ENCODE measurements around the gene SLC6A5. TPM values are rescaled to one million over a fixed set of nuclear protein-coding genes. Genes with fewer than 3 reads are reported as not detected.
A peak's percentile ranks its signal among the peaks of the same experiment; 100 is the strongest.

Gene SLC6A5
- total RNA-seq, 1 experiment from 2014 or later, result not detected

DNA sequence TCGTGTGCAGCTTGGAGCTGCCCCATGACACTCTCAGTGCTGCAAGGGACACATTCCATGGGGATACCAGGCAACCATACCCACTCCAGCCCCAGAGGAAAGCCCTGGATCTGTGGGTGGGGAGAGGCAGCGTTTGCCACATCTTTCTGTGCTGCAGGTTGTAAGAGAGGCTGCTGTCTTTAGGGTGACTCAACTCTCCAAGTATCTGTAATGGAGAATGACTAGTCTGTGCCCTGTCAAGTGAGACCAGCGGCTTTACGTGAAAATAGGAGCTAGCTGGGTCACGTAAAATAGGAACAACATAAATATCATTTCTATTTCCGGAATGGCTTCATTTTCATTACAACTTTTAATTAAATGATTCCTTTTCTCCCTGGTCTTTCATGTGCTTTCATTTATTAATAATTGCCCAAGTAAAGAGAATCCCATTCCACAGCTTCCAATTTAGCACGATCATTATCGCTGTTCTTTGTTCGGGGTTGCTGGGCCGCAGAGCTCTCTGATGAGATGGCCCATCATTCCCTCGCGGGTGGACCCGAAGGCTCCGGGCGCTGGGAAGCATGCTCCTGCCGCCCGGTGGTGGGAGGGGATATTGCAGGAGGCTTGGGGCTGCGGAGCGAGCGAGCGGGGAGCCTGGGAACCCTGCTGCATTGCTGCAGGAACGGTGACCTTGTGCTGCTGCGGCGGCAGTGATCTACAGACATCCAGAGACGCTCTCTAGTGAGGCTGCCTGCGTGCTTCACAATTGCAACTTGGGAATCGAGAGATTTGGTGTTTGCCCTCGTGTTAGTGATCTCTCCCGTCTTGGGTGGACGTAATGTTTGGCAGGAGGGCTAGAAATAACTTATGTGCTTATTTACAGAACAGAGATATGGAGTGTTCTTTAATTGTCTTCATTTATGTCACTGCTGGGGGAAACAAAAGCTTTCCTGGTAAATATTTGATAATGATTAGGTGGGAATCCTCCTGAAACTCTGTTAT, 10.6 kb downstream of the SLC6A5 start:
- no peak overlapping the region for H2BK15ac ChIP-seq (ENCODE audit: low read depth, low read length)
- Mint-ChIP-seq H3K4me3 (peak overlapping the region in 1 of 2 experiments; percentile 9; a peak in 2 of 5 replicates), H3K4me1 (peaks cover 11 to 17% of the 10 kb centered on the region in 2 experiments), H3K27ac (no peak overlapping the region), H3K36me3 (ENCODE audit: insufficient read depth in 1 of 3, low read depth in 3 of 3) (no peaks in the 10 kb centered on the region), H3K9me3 (no peaks in the 10 kb centered on the region), H3K27me3 (ENCODE audit: low read depth) (peaks cover 42% of the 10 kb centered on the region)
- no peak overlapping the region for H3K23ac ChIP-seq (ENCODE audit: insufficient read length, low read depth, low read length)
- no CpG with 5 or more reads among the region's 30 CpGs for WGBS (ENCODE audit: extremely low coverage, insufficient read length, low lambda C conversion rate)
- peaks cover 9% of the 10 kb centered on the region; the same call in 1 of the 2 replicates for H3K4me1 ChIP-seq (ENCODE audit: insufficient read depth, low read length)
- no peak overlapping the region for H4K8ac ChIP-seq (replicated peaks; ENCODE audit: insufficient read length, low read depth, low read length)
- H4K5ac ChIP-seq (ENCODE audit: insufficient read length, low read depth, low read length), result no peak overlapping the region
- H4K91ac ChIP-seq (ENCODE audit: insufficient read length, low read depth, low read length), result no peak overlapping the region
- H2AK5ac ChIP-seq (ENCODE audit: insufficient read length, low read length), result no peak overlapping the region
- peak; percentile 91 for DNase-seq
- no peaks in the 10 kb centered on the region for H3K79me2 ChIP-seq (ENCODE audit: insufficient read depth, low read length)
- H3K79me1 ChIP-seq (ENCODE audit: insufficient read depth, low read depth, low read length, poor library complexity, severe bottlenecking), result no peaks in the 10 kb centered on the region
- no peak overlapping the region for H2BK120ac ChIP-seq (ENCODE audit: low read depth, low read length, poor library complexity, severe bottlenecking)
- no peak overlapping the region for H3T11ph ChIP-seq (ENCODE audit: low read length)
- no peak overlapping the region for H2BK20ac ChIP-seq (ENCODE audit: low read depth, low read length, poor library complexity, severe bottlenecking)
- H3K4ac ChIP-seq (ENCODE audit: low read depth, low read length), result no peak overlapping the region
- peak overlapping the region; percentile 10 for H3K4me2 ChIP-seq (ENCODE audit: insufficient read depth, insufficient read length, low read length)
- H3K14ac ChIP-seq (ENCODE audit: insufficient read depth, low read length), result no peak overlapping the region
- no peaks in the 10 kb centered on the region for H4K20me1 ChIP-seq (ENCODE audit: control insufficient read depth, insufficient read depth, insufficient read length)
- H3K9ac ChIP-seq (ENCODE audit: extremely low read depth, insufficient read length, low read length), result no peak overlapping the region
- TF ChIP-seq CTCF (conservative IDR thresholded peaks at IDR 0.05), result peak; percentile 98
- no peak overlapping the region for H2BK5ac ChIP-seq (ENCODE audit: insufficient read length, low read length)
- H3K27me3 ChIP-seq (ENCODE audit: insufficient read depth, low read length), result no peaks in the 10 kb centered on the region; the same call in 1 of the 2 replicates
- no peak overlapping the region for H3K56ac ChIP-seq (ENCODE audit: insufficient read length, low read depth, low read length)
- H3K27ac ChIP-seq (ENCODE audit: insufficient read length, low read depth, low read length), result no peak overlapping the region
- H2BK12ac ChIP-seq (ENCODE audit: insufficient read length, low read depth, low read length), result no peak overlapping the region
- no peaks in the 10 kb centered on the region for H3K23me2 ChIP-seq (ENCODE audit: insufficient read length, low read depth, low read length, poor library complexity, severe bottlenecking)
- H3K9me3 ChIP-seq (ENCODE audit: control insufficient read depth, low read depth, low read length), result no peaks in the 10 kb centered on the region
- peak overlapping the region; percentile 18 for H2AFZ ChIP-seq (ENCODE audit: low read length)
- H3K18ac ChIP-seq (ENCODE audit: insufficient read length, low read depth, low read length), result no peak overlapping the region

All from H9 (cell line).